KMS-11 (cell line): ENCODE results near the gene DIAPH3.

ENCODE experiments used
- H2AFZ ChIP-seq: fragments of 200-600 bp; sonication (generic); 2 replicates; pipeline ENCODE4 v1.6.1; 2016; ENCODE audit warnings: antibody characterized with exemption, mixed run types, low read depth
- H3K27ac ChIP-seq: fragments of 200-600 bp; sonication (generic); 2 replicates; pipeline ENCODE4 v1.6.1; 2016; ENCODE audit warnings: mild to moderate bottlenecking, mixed run types
- H3K27me3 ChIP-seq: fragments of 200-600 bp; sonication (generic); 2 replicates; pipeline ENCODE4 v1.6.1; 2017; ENCODE audit warnings: mild to moderate bottlenecking, low read depth, mixed run types, moderate library complexity; ENCODE audit not compliant: insufficient read depth
- H3K36me3 ChIP-seq: fragments of 200-600 bp; sonication (generic); 2 replicates; pipeline ENCODE4 v1.6.1; 2017; ENCODE audit warnings: mild to moderate bottlenecking, mixed run types; ENCODE audit not compliant: insufficient read depth
- H3K4me1 ChIP-seq: fragments of 200-600 bp; sonication (generic); 2 replicates; pipeline ENCODE4 v1.6.1; 2016; ENCODE audit warnings: mild to moderate bottlenecking, low read depth, mixed run types; ENCODE audit not compliant: poor library complexity, severe bottlenecking
- H3K4me2 ChIP-seq: fragments of 200-600 bp; sonication (generic); 2 replicates; pipeline ENCODE4 v1.7.0; 2016; ENCODE audit warnings: mild to moderate bottlenecking, mixed run types
- H3K4me3 ChIP-seq: fragments of 200-600 bp; sonication (generic); IDR thresholded peaks from 2 replicates; pipeline ENCODE4 v1.6.1; 2017; ENCODE audit warnings: low read depth, low read length, mixed read lengths; ENCODE audit not compliant: insufficient read depth
- H3K79me2 ChIP-seq: fragments of 200-600 bp; sonication (generic); 2 replicates; pipeline ENCODE4 v1.6.1; 2016; ENCODE audit warnings: low read depth, mixed run types; ENCODE audit not compliant: insufficient read depth
- H3K9ac ChIP-seq: fragments of 200-600 bp; sonication (generic); 2 replicates; pipeline ENCODE4 v1.6.1; 2016; ENCODE audit warnings: mild to moderate bottlenecking, mixed run types
- H4K20me1 ChIP-seq: fragments of 200-600 bp; sonication (generic); 2 replicates; pipeline ENCODE4 v1.6.1; 2016; ENCODE audit warnings: mild to moderate bottlenecking, mixed run types; ENCODE audit not compliant: insufficient read depth
- TF ChIP-seq, protein P1 (sequence below): fragments of 200-600 bp; sonication (generic); conservative IDR thresholded peaks from 2 replicates; pipeline ENCODE4 v1.6.1; 2017; ENCODE audit warnings: low read depth, mild to moderate bottlenecking, antibody characterized with exemption, low read length, moderate library complexity, mixed read lengths

Gene DIAPH3

DNA sequence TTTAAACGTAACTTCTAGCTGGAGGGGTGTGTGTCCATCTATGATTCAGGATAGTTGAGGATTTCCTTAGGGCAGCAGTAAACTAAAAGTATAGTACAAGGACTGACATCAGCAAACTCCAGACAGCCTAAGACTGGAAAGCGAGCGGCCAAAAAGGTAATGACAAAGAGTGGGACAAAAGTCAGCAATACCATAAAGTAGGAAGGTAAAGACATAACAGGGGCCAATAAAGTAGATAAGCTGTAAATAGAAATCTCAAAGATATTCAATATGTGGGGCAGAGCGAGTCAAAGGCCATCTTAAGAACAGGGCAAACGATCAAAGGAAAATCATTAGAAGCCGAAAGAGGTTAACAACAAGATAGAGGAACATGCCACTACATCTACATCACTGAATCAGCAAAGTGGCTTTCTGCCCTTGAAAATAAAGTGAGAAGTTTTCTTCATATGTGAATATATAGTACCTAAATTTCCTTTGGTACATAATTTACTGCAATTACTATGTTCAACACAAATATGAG lies 167.2 kb downstream of the DIAPH3 start:
- H3K36me3 ChIP-seq, result no peaks in the 10 kb centered on the region
- H4K20me1 ChIP-seq, result no peaks in the 10 kb centered on the region
- no peak overlapping the region for H2AFZ ChIP-seq
- no peak overlapping the region for H3K9ac ChIP-seq
- no peak overlapping the region for H3K27ac ChIP-seq
- H3K4me3 ChIP-seq, result no peak overlapping the region
- H3K4me1 ChIP-seq, result no peaks in the 10 kb centered on the region
- TF ChIP-seq, protein P1, sequence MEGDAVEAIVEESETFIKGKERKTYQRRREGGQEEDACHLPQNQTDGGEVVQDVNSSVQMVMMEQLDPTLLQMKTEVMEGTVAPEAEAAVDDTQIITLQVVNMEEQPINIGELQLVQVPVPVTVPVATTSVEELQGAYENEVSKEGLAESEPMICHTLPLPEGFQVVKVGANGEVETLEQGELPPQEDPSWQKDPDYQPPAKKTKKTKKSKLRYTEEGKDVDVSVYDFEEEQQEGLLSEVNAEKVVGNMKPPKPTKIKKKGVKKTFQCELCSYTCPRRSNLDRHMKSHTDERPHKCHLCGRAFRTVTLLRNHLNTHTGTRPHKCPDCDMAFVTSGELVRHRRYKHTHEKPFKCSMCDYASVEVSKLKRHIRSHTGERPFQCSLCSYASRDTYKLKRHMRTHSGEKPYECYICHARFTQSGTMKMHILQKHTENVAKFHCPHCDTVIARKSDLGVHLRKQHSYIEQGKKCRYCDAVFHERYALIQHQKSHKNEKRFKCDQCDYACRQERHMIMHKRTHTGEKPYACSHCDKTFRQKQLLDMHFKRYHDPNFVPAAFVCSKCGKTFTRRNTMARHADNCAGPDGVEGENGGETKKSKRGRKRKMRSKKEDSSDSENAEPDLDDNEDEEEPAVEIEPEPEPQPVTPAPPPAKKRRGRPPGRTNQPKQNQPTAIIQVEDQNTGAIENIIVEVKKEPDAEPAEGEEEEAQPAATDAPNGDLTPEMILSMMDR, result no peak
- no peaks in the 10 kb centered on the region for H3K79me2 ChIP-seq
- no peak overlapping the region for H3K4me2 ChIP-seq
- H3K27me3 ChIP-seq, result no peaks in the 10 kb centered on the region

DNA sequence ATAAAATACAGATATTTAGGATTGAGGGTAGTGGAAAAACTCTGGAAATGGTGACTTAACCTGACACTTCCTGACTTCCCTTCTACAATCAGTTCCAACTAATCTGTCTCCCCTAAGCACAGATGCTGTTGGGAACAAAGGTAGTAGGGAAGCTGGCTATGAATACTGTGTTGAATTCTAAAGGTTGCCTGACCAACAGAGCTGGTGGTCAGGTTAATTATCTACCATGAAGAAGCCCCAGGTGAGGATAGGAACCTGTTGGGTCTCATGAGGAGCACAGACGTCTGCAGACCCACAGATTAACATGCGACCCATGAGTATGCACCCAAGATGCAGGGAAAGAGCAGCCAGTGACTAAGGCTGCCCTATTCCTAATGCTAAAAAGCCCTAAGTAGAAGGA lies 172.3 kb downstream of the DIAPH3 start:
- no peak overlapping the region for H2AFZ ChIP-seq
- TF ChIP-seq, protein P1, result no peak
- H3K79me2 ChIP-seq, result no peaks in the 10 kb centered on the region
- no peaks in the 10 kb centered on the region for H3K27me3 ChIP-seq
- H3K4me3 ChIP-seq, result no peak overlapping the region
- H3K36me3 ChIP-seq, result no peaks in the 10 kb centered on the region
- no peak overlapping the region for H3K4me2 ChIP-seq
- no peak overlapping the region for H3K27ac ChIP-seq
- no peaks in the 10 kb centered on the region for H3K4me1 ChIP-seq
- no peaks in the 10 kb centered on the region for H4K20me1 ChIP-seq
- no peak overlapping the region for H3K9ac ChIP-seq

DNA sequence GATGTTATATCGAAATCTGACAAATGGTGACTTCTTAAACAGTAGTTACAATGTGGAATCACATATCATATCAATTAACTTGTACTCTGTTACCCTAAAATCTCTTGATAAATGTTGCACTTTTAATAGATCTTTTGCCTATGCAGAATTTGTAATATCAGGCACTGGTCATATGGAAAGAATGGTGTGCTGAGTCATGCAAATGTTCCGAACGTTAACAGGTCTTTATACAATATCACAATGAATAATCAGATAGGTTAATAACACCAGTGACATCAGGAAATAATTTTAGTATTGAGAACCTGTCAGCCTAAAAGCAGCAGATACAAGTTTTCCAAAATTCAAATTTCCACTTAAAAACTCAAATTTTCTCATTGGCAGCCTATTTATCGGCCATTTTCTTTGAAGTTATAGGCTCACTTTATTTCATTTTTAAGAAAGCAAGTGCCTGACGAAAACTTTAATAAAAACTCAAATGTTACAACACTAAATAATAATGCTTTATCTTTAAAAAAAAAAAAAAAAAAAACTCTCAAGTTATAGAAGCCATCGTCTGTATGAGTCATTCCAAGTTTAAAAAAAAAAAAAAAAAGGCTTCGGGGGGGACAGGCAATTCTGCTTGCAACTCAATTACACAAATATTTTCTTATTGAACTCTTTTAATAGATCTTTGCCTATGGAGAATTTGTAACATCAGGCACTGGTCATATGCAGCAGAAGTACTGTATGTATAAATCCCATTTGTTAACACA lies 180.9 kb downstream of the DIAPH3 start:
- Histone ChIP-seq H3K4me1 (no peaks in the 10 kb centered on the region), H3K27ac (no peak overlapping the region), H3K4me3 (no peak overlapping the region)

DNA sequence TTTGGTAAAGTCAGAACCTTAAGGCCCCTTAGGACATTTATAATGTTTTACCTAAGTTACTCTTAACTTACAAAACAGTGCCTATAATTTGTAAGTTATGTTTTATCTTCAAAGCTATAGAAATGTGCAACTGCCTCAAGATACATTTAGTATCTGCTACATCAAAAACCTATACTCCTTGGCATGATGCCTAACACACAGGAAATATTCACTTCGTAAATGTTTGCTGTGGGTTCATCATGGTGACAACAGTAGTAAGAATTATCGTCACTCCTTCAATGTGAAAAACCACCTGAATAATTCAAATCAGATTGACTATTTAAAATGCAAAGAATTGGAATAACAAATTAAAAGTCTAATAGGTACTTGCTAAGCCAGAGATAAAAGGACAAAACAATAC lies 184.1 kb downstream of the DIAPH3 start:
- Histone ChIP-seq H3K27ac (no peak overlapping the region), H4K20me1 (no peaks in the 10 kb centered on the region), H3K4me3 (no peak overlapping the region), H3K27me3 (no peaks in the 10 kb centered on the region), H3K4me2 (no peak overlapping the region), H3K36me3 (no peaks in the 10 kb centered on the region), H3K79me2 (no peaks in the 10 kb centered on the region), H2AFZ (no peak overlapping the region), H3K4me1 (no peaks in the 10 kb centered on the region), H3K9ac (no peak overlapping the region)
- TF ChIP-seq, protein P1, result no peak

More for the DNA sequence above, 180.9 kb downstream of the DIAPH3 start:
- Histone ChIP-seq H3K9ac (no peak overlapping the region), H3K27me3 (no peaks in the 10 kb centered on the region), H4K20me1 (no peaks in the 10 kb centered on the region), H3K4me2 (no peak overlapping the region), H3K36me3 (no peaks in the 10 kb centered on the region), H3K79me2 (no peaks in the 10 kb centered on the region), H2AFZ (no peak overlapping the region)
- TF ChIP-seq, protein P1, result no peak
